ENCODE data around the gene LRRN3. TPM values are rescaled to one million over a fixed set of nuclear protein-coding genes. Genes with fewer than 3 reads are reported as not detected.

The LRRN3 gene
- total and polyA plus RNA-seq, 2 donors (not counting 1 experiment from before 2014, with no cell fraction given): 1.8 to 3.9 TPM

- no peak overlapping the region for H3K9ac ChIP-seq (ENCODE audit: insufficient read depth, low read length)
- H4K20me1 ChIP-seq (ENCODE audit: control insufficient read depth, extremely low read depth, insufficient read depth, low read length): no peaks in the 10 kb centered on the region
- H3K27me3 ChIP-seq (ENCODE audit: control insufficient read depth, insufficient read depth, low read length): no peaks in the 10 kb centered on the region
- peaks cover 5% of the 10 kb centered on the region for H3K4me1 ChIP-seq (ENCODE audit: control insufficient read depth, extremely low read depth, insufficient read depth, low read length)
- no peak overlapping the region for H2AFZ ChIP-seq (ENCODE audit: low read length)
- H3K4me3 ChIP-seq (replicated peaks in 1 of 4; ENCODE audit: control extremely low read depth in 1 of 4, insufficient read depth in 1 of 4, low read depth in 3 of 4, low read length in 4 of 4): no peak overlapping the region
- TF ChIP-seq EZH2 (IDR thresholded peaks at IDR 0.05; ENCODE audit: low read length, missing control alignments) (no peak), CTCF (conservative IDR thresholded peaks at IDR 0.05 in 1 of 2, IDR thresholded peaks at IDR 0.05 in 1 of 2; ENCODE audit: low read depth in 1 of 2, low read length in 2 of 2) (no peak)
- no peaks in the 10 kb centered on the region for H3K9me3 ChIP-seq (ENCODE audit: control insufficient read depth, insufficient read depth, low read depth, low read length)
- H3K36me3 ChIP-seq (ENCODE audit: control insufficient read depth, insufficient read depth, low read length): no peaks in the 10 kb centered on the region
- H3K27ac ChIP-seq (ENCODE audit: insufficient read depth, low read length): no peak overlapping the region
- no peak overlapping the region for H3K4me2 ChIP-seq (ENCODE audit: extremely low read depth, insufficient read depth, low read length)
- no peak for DNase-seq (ENCODE audit: low read depth in 2 of 2)
- H3K79me2 ChIP-seq (ENCODE audit: control insufficient read depth, insufficient read depth, low read length): no peaks in the 10 kb centered on the region
Measured at GRCh38 chr7:111103136-111103535, 12.2 kb downstream of the LRRN3 start.

- Histone ChIP-seq H3K79me2 (ENCODE audit: control insufficient read depth, insufficient read depth, low read length) (no peaks in the 10 kb centered on the region), H3K9ac (ENCODE audit: insufficient read depth, low read length) (no peak overlapping the region), H3K4me1 (ENCODE audit: control insufficient read depth, extremely low read depth, insufficient read depth, low read length) (peaks cover 5% of the 10 kb centered on the region), H3K27me3 (ENCODE audit: control insufficient read depth, insufficient read depth, low read length) (no peaks in the 10 kb centered on the region), H3K27ac (ENCODE audit: insufficient read depth, low read length) (no peak overlapping the region), H3K36me3 (ENCODE audit: control insufficient read depth, insufficient read depth, low read length) (no peaks in the 10 kb centered on the region), H3K9me3 (ENCODE audit: control insufficient read depth, insufficient read depth, low read depth, low read length) (no peaks in the 10 kb centered on the region), H3K4me2 (ENCODE audit: extremely low read depth, insufficient read depth, low read length) (no peak overlapping the region), H3K4me3 (replicated peaks in 1 of 4; ENCODE audit: control extremely low read depth in 1 of 4, insufficient read depth in 1 of 4, low read depth in 3 of 4, low read length in 4 of 4) (no peak overlapping the region), H4K20me1 (ENCODE audit: control insufficient read depth, extremely low read depth, insufficient read depth, low read length) (no peaks in the 10 kb centered on the region), H2AFZ (ENCODE audit: low read length) (no peak overlapping the region)
- TF ChIP-seq EZH2 (IDR thresholded peaks at IDR 0.05; ENCODE audit: low read length, missing control alignments): no peak
- TF ChIP-seq CTCF (conservative IDR thresholded peaks at IDR 0.05 in 1 of 2, IDR thresholded peaks at IDR 0.05 in 1 of 2; ENCODE audit: low read depth in 1 of 2, low read length in 2 of 2): no peak
- no peak for DNase-seq (ENCODE audit: low read depth in 2 of 2)
Measured at GRCh38 chr7:111103678-111104274, 12.8 kb downstream of the LRRN3 start.

GRCh38 chr7:111104710-111105109 is 13.8 kb downstream of the LRRN3 start:
- no peak for DNase-seq (ENCODE audit: low read depth in 2 of 2)
- Histone ChIP-seq H3K4me1 (ENCODE audit: control insufficient read depth, extremely low read depth, insufficient read depth, low read length) (peaks cover 6% of the 10 kb centered on the region), H3K9ac (ENCODE audit: insufficient read depth, low read length) (no peak overlapping the region), H3K9me3 (ENCODE audit: control insufficient read depth, insufficient read depth, low read depth, low read length) (no peaks in the 10 kb centered on the region), H3K4me2 (ENCODE audit: extremely low read depth, insufficient read depth, low read length) (no peak overlapping the region), H3K27me3 (ENCODE audit: control insufficient read depth, insufficient read depth, low read length) (no peaks in the 10 kb centered on the region), H3K27ac (ENCODE audit: insufficient read depth, low read length) (no peak overlapping the region), H4K20me1 (ENCODE audit: control insufficient read depth, extremely low read depth, insufficient read depth, low read length) (no peaks in the 10 kb centered on the region), H3K4me3 (replicated peaks in 1 of 4; ENCODE audit: control extremely low read depth in 1 of 4, insufficient read depth in 1 of 4, low read depth in 3 of 4, low read length in 4 of 4) (no peak overlapping the region), H2AFZ (ENCODE audit: low read length) (no peak overlapping the region), H3K36me3 (ENCODE audit: control insufficient read depth, insufficient read depth, low read length) (no peaks in the 10 kb centered on the region), H3K79me2 (ENCODE audit: control insufficient read depth, insufficient read depth, low read length) (no peaks in the 10 kb centered on the region)
- TF ChIP-seq EZH2 (IDR thresholded peaks at IDR 0.05; ENCODE audit: low read length, missing control alignments) (no peak), CTCF (conservative IDR thresholded peaks at IDR 0.05 in 1 of 2, IDR thresholded peaks at IDR 0.05 in 1 of 2; ENCODE audit: low read depth in 1 of 2, low read length in 2 of 2) (no peak)

Data from fibroblast of lung (primary cell).